WTC11 (cell line): ENCODE data around the gene RBMS1. TPM values are rescaled to one million over a fixed set of nuclear protein-coding genes. Genes with fewer than 3 reads are reported as not detected.

ENCODE experiments used
- ATAC-seq: fragments of 200-7000 bp; cut with Tn5 transposase; 2 replicates; pipeline ENCODE4 v1.10.0; 2021; ENCODE audit warnings: mild to moderate bottlenecking, moderate library complexity
- CTCF ChIA-PET: fragments of 300-600 bp; sonication (Branson Sonifier 250); formaldehyde crosslinking; loops from one replicate; lab custom pipeline; 2021; ENCODE audit warnings: antibody characterized with exemption; lab: Charles Lee
- POLR2A ChIA-PET: fragments of 350-600 bp; sonication (Branson Sonifier 250); formaldehyde crosslinking; loops from one replicate; lab custom pipeline; 2021; ENCODE audit warnings: antibody characterized with exemption; lab: Charles Lee
- DNase-seq: peaks from one replicate; pipeline ENCODE4 v3.0.0; 2021; ENCODE audit warnings: low spot score
- H3K27ac Mint-ChIP-seq: 2 replicates; pipeline ENCODE4 v1.8.0; 2021; ENCODE audit warnings: mixed read lengths
- H3K27me3 Mint-ChIP-seq: 2 replicates; pipeline ENCODE4 v1.8.0; 2021; ENCODE audit warnings: low read depth, mild to moderate bottlenecking, moderate library complexity, mixed read lengths
- H3K36me3 Mint-ChIP-seq: 2 replicates; pipeline ENCODE4 v1.8.0; 2021; ENCODE audit warnings: mixed read lengths
- H3K4me1 Mint-ChIP-seq: 2 replicates; pipeline ENCODE4 v1.8.0; 2022; ENCODE audit warnings: mixed read lengths
- H3K4me3 Mint-ChIP-seq: 2 replicates; pipeline ENCODE4 v1.8.0; 2021; ENCODE audit warnings: mild to moderate bottlenecking, moderate library complexity, mixed read lengths
- H3K9me3 Mint-ChIP-seq: 2 replicates; pipeline ENCODE4 v1.8.0; 2021; ENCODE audit warnings: mixed read lengths
- CTCF ChIP-seq: fragments of 200-600 bp; IDR thresholded peaks from 2 replicates; pipeline ENCODE4 v1.8.0; 2022; ENCODE audit warnings: antibody characterized with exemption
- GRHL2 ChIP-seq: fragments of 250-450 bp; sonication (Bioruptor Pico); IDR thresholded peaks from 2 replicates; pipeline ENCODE4 v1.8.0; 2022; ENCODE audit warnings: mild to moderate bottlenecking, moderate library complexity; ENCODE audit not compliant: insufficient replicate concordance, severe bottlenecking
- NR2C2 ChIP-seq: sonication (generic); formaldehyde crosslinking; IDR thresholded peaks from 2 replicates; pipeline ENCODE4 v1.8.0; 2022; ENCODE audit warnings: mild to moderate bottlenecking, missing genetic modification reagents
- TEAD1 ChIP-seq: sonication (generic); formaldehyde crosslinking; IDR thresholded peaks from 2 replicates; pipeline ENCODE4 v1.8.0; 2022; ENCODE audit warnings: mild to moderate bottlenecking, missing genetic modification reagents
- ZNF138 ChIP-seq: sonication (generic); formaldehyde crosslinking; conservative IDR thresholded peaks from 2 replicates; pipeline ENCODE4 v1.8.1; 2022; ENCODE audit warnings: mild to moderate bottlenecking, moderate library complexity, missing genetic modification reagents
- ZNF423 ChIP-seq: fragments of 250-450 bp; sonication (Bioruptor Pico); IDR thresholded peaks from 2 replicates; pipeline ENCODE4 v2.1.2; 2022; ENCODE audit warnings: mild to moderate bottlenecking, moderate library complexity
- total RNA-seq: library from RNA; stranded (reverse); gene quantifications from 3 replicates; pipeline ENCODE4 v1.2.3, GENCODE V29; 2021
- TF ChIP-seq, protein P1 (sequence below): sonication (generic); formaldehyde crosslinking; IDR thresholded peaks from 2 replicates; pipeline ENCODE4 v1.8.1; 2023; ENCODE audit warnings: mild to moderate bottlenecking, missing genetic modification reagents, borderline replicate concordance
- TF ChIP-seq, protein P2 (sequence below): sonication (generic); formaldehyde crosslinking; IDR thresholded peaks from 2 replicates; pipeline ENCODE4 v1.8.0; 2022; ENCODE audit warnings: mild to moderate bottlenecking, missing genetic modification reagents

The RBMS1 gene
- total RNA-seq, 1 experiment from 2014 or later: 56.3 TPM

- TF ChIP-seq, protein P1, sequence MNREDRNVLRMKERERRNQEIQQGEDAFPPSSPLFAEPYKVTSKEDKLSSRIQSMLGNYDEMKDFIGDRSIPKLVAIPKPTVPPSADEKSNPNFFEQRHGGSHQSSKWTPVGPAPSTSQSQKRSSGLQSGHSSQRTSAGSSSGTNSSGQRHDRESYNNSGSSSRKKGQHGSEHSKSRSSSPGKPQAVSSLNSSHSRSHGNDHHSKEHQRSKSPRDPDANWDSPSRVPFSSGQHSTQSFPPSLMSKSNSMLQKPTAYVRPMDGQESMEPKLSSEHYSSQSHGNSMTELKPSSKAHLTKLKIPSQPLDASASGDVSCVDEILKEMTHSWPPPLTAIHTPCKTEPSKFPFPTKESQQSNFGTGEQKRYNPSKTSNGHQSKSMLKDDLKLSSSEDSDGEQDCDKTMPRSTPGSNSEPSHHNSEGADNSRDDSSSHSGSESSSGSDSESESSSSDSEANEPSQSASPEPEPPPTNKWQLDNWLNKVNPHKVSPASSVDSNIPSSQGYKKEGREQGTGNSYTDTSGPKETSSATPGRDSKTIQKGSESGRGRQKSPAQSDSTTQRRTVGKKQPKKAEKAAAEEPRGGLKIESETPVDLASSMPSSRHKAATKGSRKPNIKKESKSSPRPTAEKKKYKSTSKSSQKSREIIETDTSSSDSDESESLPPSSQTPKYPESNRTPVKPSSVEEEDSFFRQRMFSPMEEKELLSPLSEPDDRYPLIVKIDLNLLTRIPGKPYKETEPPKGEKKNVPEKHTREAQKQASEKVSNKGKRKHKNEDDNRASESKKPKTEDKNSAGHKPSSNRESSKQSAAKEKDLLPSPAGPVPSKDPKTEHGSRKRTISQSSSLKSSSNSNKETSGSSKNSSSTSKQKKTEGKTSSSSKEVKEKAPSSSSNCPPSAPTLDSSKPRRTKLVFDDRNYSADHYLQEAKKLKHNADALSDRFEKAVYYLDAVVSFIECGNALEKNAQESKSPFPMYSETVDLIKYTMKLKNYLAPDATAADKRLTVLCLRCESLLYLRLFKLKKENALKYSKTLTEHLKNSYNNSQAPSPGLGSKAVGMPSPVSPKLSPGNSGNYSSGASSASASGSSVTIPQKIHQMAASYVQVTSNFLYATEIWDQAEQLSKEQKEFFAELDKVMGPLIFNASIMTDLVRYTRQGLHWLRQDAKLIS (CRISPR knock-in tag): no peak
Measured at GRCh38 chr2:160432633-160433032, 61.0 kb downstream of the RBMS1 start (continued).

- Mint-ChIP-seq H3K36me3 (peaks cover 19% of the 10 kb centered on the region), H3K27ac (no peak overlapping the region), H3K9me3 (peaks cover 13% of the 10 kb centered on the region), H3K27me3 (no peaks in the 10 kb centered on the region), H3K4me3 (no peak overlapping the region), H3K4me1 (peaks cover 21% of the 10 kb centered on the region)
- TF ChIP-seq ZNF138 (CRISPR knock-in tag): no peak
- TF ChIP-seq, protein P2, sequence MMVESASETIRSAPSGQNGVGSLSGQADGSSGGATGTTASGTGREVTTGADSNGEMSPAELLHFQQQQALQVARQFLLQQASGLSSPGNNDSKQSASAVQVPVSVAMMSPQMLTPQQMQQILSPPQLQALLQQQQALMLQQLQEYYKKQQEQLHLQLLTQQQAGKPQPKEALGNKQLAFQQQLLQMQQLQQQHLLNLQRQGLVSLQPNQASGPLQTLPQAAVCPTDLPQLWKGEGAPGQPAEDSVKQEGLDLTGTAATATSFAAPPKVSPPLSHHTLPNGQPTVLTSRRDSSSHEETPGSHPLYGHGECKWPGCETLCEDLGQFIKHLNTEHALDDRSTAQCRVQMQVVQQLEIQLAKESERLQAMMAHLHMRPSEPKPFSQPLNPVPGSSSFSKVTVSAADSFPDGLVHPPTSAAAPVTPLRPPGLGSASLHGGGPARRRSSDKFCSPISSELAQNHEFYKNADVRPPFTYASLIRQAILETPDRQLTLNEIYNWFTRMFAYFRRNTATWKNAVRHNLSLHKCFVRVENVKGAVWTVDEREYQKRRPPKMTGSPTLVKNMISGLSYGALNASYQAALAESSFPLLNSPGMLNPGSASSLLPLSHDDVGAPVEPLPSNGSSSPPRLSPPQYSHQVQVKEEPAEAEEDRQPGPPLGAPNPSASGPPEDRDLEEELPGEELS (CRISPR knock-in tag): no peak
- ATAC-seq (no peak), DNase-seq (no peak)
- CTCF ChIA-PET: no interaction called here
- POLR2A ChIA-PET: no interaction called here
Measured at GRCh38 chr2:160431441-160431840, 62.2 kb downstream of the RBMS1 start.

GRCh38 chr2:160430001-160430344, 63.6 kb downstream of the RBMS1 start:
- DNase-seq: no peak
- Mint-ChIP-seq H3K27me3 (no peaks in the 10 kb centered on the region), H3K4me3 (no peak overlapping the region), H3K36me3 (peaks cover 19% of the 10 kb centered on the region), H3K4me1 (peaks cover 21% of the 10 kb centered on the region), H3K9me3 (peaks cover 13% of the 10 kb centered on the region), H3K27ac (no peak overlapping the region)
- ChIA-PET POLR2A (no interaction called here), CTCF (interaction anchor here (1.2 to 2.0 kb wide), 5 partner anchors 16 to 540 kb away, joined by 3 to 14 read pairs (median 6); no protein-coding TSS in a partner anchor)
- no peak for ATAC-seq
- 0 out of 2 replicates have a peak, but pooled peaks have one; percentile 1 for TF ChIP-seq CTCF
- no peak for TF ChIP-seq ZNF423 (CRISPR knock-in tag)
- no peak for TF ChIP-seq NR2C2 (CRISPR knock-in tag)
- no peak for TF ChIP-seq GRHL2 (CRISPR knock-in tag)

DNA sequence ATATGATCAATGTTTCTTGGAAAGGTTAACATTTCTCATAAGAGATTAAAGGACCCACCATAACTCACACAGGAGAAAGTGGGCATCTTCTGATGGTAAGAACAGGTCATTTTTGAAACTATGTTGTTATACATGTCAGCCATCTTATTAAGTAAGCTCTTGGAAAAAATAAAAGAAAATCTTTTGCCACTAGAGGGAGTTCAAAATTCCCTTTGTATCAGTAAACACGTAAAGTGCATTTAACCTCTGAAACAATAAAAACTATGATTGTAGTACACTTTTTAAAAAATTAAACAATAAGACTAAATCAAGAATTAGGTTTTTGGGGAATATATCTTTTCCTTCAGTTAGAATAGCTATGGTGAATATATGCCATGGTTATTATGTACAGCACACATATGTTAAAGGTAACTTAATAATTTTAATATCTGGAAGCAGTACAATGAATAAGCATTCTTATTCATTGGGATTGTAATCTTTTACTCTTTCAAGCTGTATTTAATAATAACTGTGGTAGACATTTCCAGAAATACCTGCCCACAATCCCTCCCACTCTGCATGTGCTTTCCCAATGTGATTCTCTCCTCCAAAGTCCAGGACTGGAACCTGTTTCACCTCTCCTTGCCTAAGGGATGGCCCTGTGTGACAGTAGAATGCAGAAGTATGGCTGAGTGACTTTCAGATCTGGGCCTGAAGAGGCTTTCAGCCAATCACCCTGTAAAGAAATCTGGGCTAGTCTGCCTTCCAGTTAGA, 64.2 kb downstream of the RBMS1 start:
- peaks cover 13% of the 10 kb centered on the region for H3K9me3 Mint-ChIP-seq
- no peak for DNase-seq
- ATAC-seq: no peak
- H3K36me3 Mint-ChIP-seq: peaks cover 19% of the 10 kb centered on the region
- H3K4me3 Mint-ChIP-seq: no peak overlapping the region
- H3K4me1 Mint-ChIP-seq: peaks cover 21% of the 10 kb centered on the region
- POLR2A ChIA-PET: no interaction called here
- TF ChIP-seq CTCF (0 out of 2 replicates have a peak, but pooled peaks have one; percentile 4), TEAD1 (CRISPR knock-in tag) (no peak)
- no peak overlapping the region for H3K27ac Mint-ChIP-seq
- CTCF ChIA-PET: interaction anchor here (0.7 to 2.0 kb wide), 29 partner anchors 15 to 634 kb away, joined by 3 to 14 read pairs (median 3); no protein-coding TSS in a partner anchor
- H3K27me3 Mint-ChIP-seq: no peaks in the 10 kb centered on the region
